HEK293 (cell line): Measurements from ENCODE around the gene MYLK.

ENCODE experiments used
- CTCF ChIP-seq: fragments of 450-650 bp; formaldehyde crosslinking; IDR thresholded peaks from 2 replicates; pipeline ENCODE4 v1.5.1; 2016; ENCODE audit warnings: missing biosample characterization, missing genetic modification characterization
- MEIS1 ChIP-seq: sonication (generic); formaldehyde crosslinking; IDR thresholded peaks from 2 replicates; pipeline ENCODE4 v1.8.1; 2022; ENCODE audit warnings: missing genetic modification reagents, mild to moderate bottlenecking, borderline replicate concordance
- MZF1 ChIP-seq: fragments of 450-650 bp; formaldehyde crosslinking; IDR thresholded peaks from 2 replicates; pipeline ENCODE4 v1.5.1; 2017; ENCODE audit warnings: missing biosample characterization, missing genetic modification characterization, borderline replicate concordance
- REST ChIP-seq: fragments of 450-650 bp; formaldehyde crosslinking; IDR thresholded peaks from 2 replicates; pipeline ENCODE4 v1.5.1; 2016; ENCODE audit warnings: missing biosample characterization, missing genetic modification characterization
- ZNF362 ChIP-seq: fragments of 450-650 bp; formaldehyde crosslinking; IDR thresholded peaks from 2 replicates; pipeline ENCODE4 v1.5.1; 2016; ENCODE audit warnings: missing biosample characterization, missing genetic modification characterization

- TF ChIP-seq REST (no peak), MZF1 (no peak), CTCF (no peak), ZNF362 (no peak), MEIS1 (no peak)
Observed at GRCh38 chr3:123818921-123819429, 65.2 kb downstream of the MYLK start.
